A549 (cell line): ENCODE measurements around the gene KLHL30. TPM values are rescaled to one million over a fixed set of nuclear protein-coding genes. Genes with fewer than 3 reads are reported as not detected.

Experiments
- ATAC-seq, 2 experiments: fragments of 200-7000 bp in 1 of 2; fragments of >200 bp in 1 of 2; cut with Nextera tagmentation in 1 of 2; cut with Tn5 transposase in 1 of 2; 3 replicates each; pipeline versions ENCODE4 v1.8.0 to v1.9.1; 2018 to 2020; ENCODE audit warnings: mild to moderate bottlenecking in 1 of 2, moderate library complexity in 1 of 2
- CTCF ChIA-PET: fragments of 300-600 bp; sonication (Branson Sonifier 250); formaldehyde crosslinking; extraction: SDS; loops from one replicate; lab custom pipeline; 2021; ENCODE audit warnings: antibody characterized with exemption, inconsistent platforms; lab: Yijun Ruan, JAX
- POLR2A ChIA-PET: fragments of 350-600 bp; formaldehyde crosslinking; extraction: SDS; loops from one replicate; lab custom pipeline; 2021; ENCODE audit warnings: antibody characterized with exemption, inconsistent platforms; lab: Yijun Ruan, JAX
- DNase-seq, 2 experiments: peaks; one replicate each; pipeline versions ENCODE4 v3.0.0 to v3.0.0-alpha.2; 2011 to 2016; ENCODE audit warnings: low read depth in 1 of 2, low spot score in 1 of 2
- FAIRE-seq: peaks from 2 replicates; lab custom pipeline; 2011; peaks lifted over from hg19 to GRCh38; lab: Jason Lieb, UNC
- H3K27ac ChIP-seq, 2 experiments: fragments of >200 bp; sonication (Bioruptor Twin); formaldehyde crosslinking; 3 replicates each; pipeline ENCODE4 v1.5.1; 2016 to 2017
- H3K4me1 ChIP-seq: fragments of >200 bp; sonication (Bioruptor Twin); formaldehyde crosslinking; 3 replicates; pipeline ENCODE4 v1.6.1; 2016
- H3K4me2 ChIP-seq: fragments of >200 bp; sonication (Bioruptor Twin); formaldehyde crosslinking; 3 replicates; pipeline ENCODE4 v1.6.1; 2016
- H3K4me3 ChIP-seq: fragments of >200 bp; sonication (Bioruptor Twin); formaldehyde crosslinking; 3 replicates; pipeline ENCODE4 v1.5.1; 2016
- H3K9me3 ChIP-seq: fragments of >200 bp; sonication (Bioruptor Twin); formaldehyde crosslinking; 3 replicates; pipeline ENCODE4 v1.6.1; 2016
- ATOH8 ChIP-seq: fragments of 250-450 bp; sonication (Bioruptor Pico); IDR thresholded peaks from 2 replicates; pipeline ENCODE4 v1.5.0; 2020; ENCODE audit warnings: low read depth, mild to moderate bottlenecking, moderate library complexity
- CEBPB ChIP-seq, 2 experiments: fragments of >200 bp in 1 of 2; sonication (Bioruptor Twin) in 1 of 2; formaldehyde crosslinking in 1 of 2; IDR thresholded peaks; 2 replicates each; pipeline ENCODE4 v1.6.1; 2012 to 2016
- CTCF ChIP-seq: fragments of >200 bp; sonication (Bioruptor Twin); formaldehyde crosslinking; IDR thresholded peaks from 3 replicates; pipeline ENCODE4 v1.5.1; 2016
- E2F6 ChIP-seq: IDR thresholded peaks from 2 replicates; pipeline ENCODE4 v1.6.1; 2012; ENCODE audit warnings: low read depth, borderline replicate concordance
- EHF ChIP-seq: fragments of 250-450 bp; sonication (Bioruptor Pico); IDR thresholded peaks from 2 replicates; pipeline ENCODE4 v1.5.0; 2020; ENCODE audit warnings: mild to moderate bottlenecking
- ELK1 ChIP-seq: fragments of 150-350 bp; IDR thresholded peaks from 2 replicates; pipeline ENCODE4 v1.6.1; 2014; ENCODE audit warnings: low read depth, mild to moderate bottlenecking, low read length
- FOSL2 ChIP-seq, 2 experiments: fragments of 450-650 bp in 1 of 2; fragments of >200 bp in 1 of 2; sonication (Bioruptor Twin) in 1 of 2; formaldehyde crosslinking; IDR thresholded peaks; 2 replicates each; pipeline versions ENCODE4 v1.5.0 to v1.6.1; 2016 to 2020; ENCODE audit warnings: mild to moderate bottlenecking in 1 of 2, moderate library complexity in 1 of 2
- HES2 ChIP-seq: fragments of >200 bp; sonication (Bioruptor Twin); formaldehyde crosslinking; IDR thresholded peaks from 2 replicates; pipeline ENCODE4 v1.6.1; 2016
- HOXB13 ChIP-seq: fragments of 250-450 bp; sonication (Bioruptor Pico); IDR thresholded peaks from 2 replicates; pipeline ENCODE4 v1.5.0; 2020; ENCODE audit warnings: low read depth, mild to moderate bottlenecking, moderate library complexity
- HOXB5 ChIP-seq: fragments of 250-450 bp; sonication (Bioruptor Pico); IDR thresholded peaks from 2 replicates; pipeline ENCODE4 v1.5.0; 2020; ENCODE audit warnings: mild to moderate bottlenecking, moderate library complexity
- JUNB ChIP-seq: fragments of >200 bp; sonication (Bioruptor Twin); formaldehyde crosslinking; IDR thresholded peaks from 2 replicates; pipeline ENCODE4 v1.6.1; 2016
- KDM5A ChIP-seq: fragments of 200-600 bp; sonication (generic); IDR thresholded peaks from 2 replicates; pipeline ENCODE4 v1.6.1; 2016; ENCODE audit warnings: antibody characterized with exemption, mild to moderate bottlenecking
- NFE2L2 ChIP-seq: fragments of 150-350 bp; conservative IDR thresholded peaks from 2 replicates; pipeline ENCODE4 v1.6.1; 2014; ENCODE audit warnings: low read length
- NR3C1 ChIP-seq: fragments of >200 bp; sonication (Bioruptor Twin); formaldehyde crosslinking; IDR thresholded peaks from 3 replicates; pipeline ENCODE4 v1.6.1; 2017
- POLR2A ChIP-seq: IDR thresholded peaks from 2 replicates; pipeline ENCODE4 v1.6.1; 2012; ENCODE audit warnings: mild to moderate bottlenecking, low read length
- RAD21 ChIP-seq, 2 experiments: fragments of >200 bp in 1 of 2; sonication (Bioruptor Twin) in 1 of 2; formaldehyde crosslinking in 1 of 2; IDR thresholded peaks in 1 of 2; conservative IDR thresholded peaks in 1 of 2; 2 replicates in 1 of 2; 3 replicates in 1 of 2; pipeline ENCODE4 v1.6.1; 2012 to 2018; ENCODE audit warnings: inconsistent platforms in 1 of 2
- RARB ChIP-seq: fragments of 250-450 bp; sonication (Bioruptor Pico); IDR thresholded peaks from 2 replicates; pipeline ENCODE4 v1.8.0; 2021; ENCODE audit warnings: mild to moderate bottlenecking, moderate library complexity
- RCOR1 ChIP-seq: fragments of 150-350 bp; IDR thresholded peaks from 2 replicates; pipeline ENCODE4 v1.6.1; 2014; ENCODE audit warnings: antibody characterized with exemption, low read length, low read depth
- RFX5 ChIP-seq: fragments of 450-650 bp; IDR thresholded peaks from 2 replicates; pipeline ENCODE4 v1.7.1; 2014; ENCODE audit warnings: antibody characterized with exemption, mild to moderate bottlenecking, moderate library complexity
- RNF2 ChIP-seq: fragments of 200-600 bp; sonication (generic); IDR thresholded peaks from 2 replicates; pipeline ENCODE4 v1.6.1; 2016; ENCODE audit warnings: low read depth, mild to moderate bottlenecking, antibody characterized with exemption, moderate library complexity, borderline replicate concordance
- TP53 ChIP-seq: fragments of 250-450 bp; sonication (Bioruptor Pico); IDR thresholded peaks from 2 replicates; pipeline ENCODE4 v1.5.0; 2021; ENCODE audit warnings: mild to moderate bottlenecking, moderate library complexity
- ZFP36 ChIP-seq: fragments of 450-650 bp; IDR thresholded peaks from 2 replicates; pipeline ENCODE4 v1.6.1; 2014; ENCODE audit warnings: borderline replicate concordance; ENCODE audit not compliant: partially characterized antibody
- ZNF302 ChIP-seq: fragments of 250-450 bp; sonication (Bioruptor Pico); IDR thresholded peaks from 2 replicates; pipeline ENCODE4 v1.9.0; 2021; ENCODE audit warnings: inconsistent platforms, mild to moderate bottlenecking, moderate library complexity
- WGBS: methylation state at CpG from one replicate; pipeline ENCODE4 v1.1.6; 2017; ENCODE audit errors: missing lambda C conversion rate; 5-methylcytosine and 5-hydroxymethylcytosine counted together
- polyA plus RNA-seq, 4 experiments: library from polyadenylated mRNA; depleted of rRNA in 3 of 4; stranded (reverse); fragments of >200 nt; fragmentation: RNase III in 1 of 4; extraction: RNeasy Plus Mini Kit Qiagen cat#74134 plus additional on column Dnase treatment in 1 of 4; gene quantifications; 2 replicates in 3 of 4; 3 replicates in 1 of 4; pipeline ENCODE4 v1.2.3, GENCODE V29; 2011 to 2017

KLHL30 gene
- polyA plus RNA-seq, 2 of the 4 experiments (the other 2 are of a cell fraction), result 0.04 TPM

- CTCF ChIA-PET, result no interaction called here
- Histone ChIP-seq H3K27ac (no peak overlapping the region), H3K9me3 (no peaks in the 10 kb centered on the region), H3K4me1 (no peaks in the 10 kb centered on the region), H3K4me3 (no peak overlapping the region), H3K4me2 (no peak overlapping the region)
- DNase-seq (no peak), FAIRE-seq (no peak), ATAC-seq (peak in 1 of 2 experiments; percentile 23; a peak in 3 of 6 replicates)
- POLR2A ChIA-PET, result no interaction called here
- WGBS, result 79% methylated on average over 11 of the region's 13 CpGs
- TF ChIP-seq NR3C1, result no peak
- no peak for TF ChIP-seq POLR2A
- TF ChIP-seq RFX5, result no peak
- no peak for TF ChIP-seq RCOR1
- TF ChIP-seq E2F6, result no peak
- no peak for TF ChIP-seq ATOH8
- TF ChIP-seq CEBPB (IDR thresholded peaks at IDR 0.05), result no peak
- no peak for TF ChIP-seq NFE2L2
- no peak for TF ChIP-seq RARB (CRISPR knock-in tag)
- no peak for TF ChIP-seq FOSL2 (IDR thresholded peaks at IDR 0.05)
- TF ChIP-seq FOSL2 (CRISPR knock-in tag; IDR thresholded peaks at IDR 0.05), result no peak
- no peak for TF ChIP-seq KDM5A
- TF ChIP-seq CTCF, result no peak
- TF ChIP-seq TP53 (CRISPR knock-in tag), result no peak
- no peak for TF ChIP-seq ELK1
- TF ChIP-seq HOXB5 (CRISPR knock-in tag), result no peak
- no peak for TF ChIP-seq RNF2
- TF ChIP-seq EHF (CRISPR knock-in tag), result no peak
- TF ChIP-seq JUNB, result no peak
- TF ChIP-seq ZFP36, result no peak
Observed at GRCh38 chr2:238106339-238106697, 32.1 kb upstream of the KLHL30 start.

GRCh38 chr2:238106698-238107524 is 31.6 kb upstream of the KLHL30 start:
- H3K4me2 ChIP-seq, result 0 out of 3 replicates have a peak overlapping the region, but pooled peaks have one; percentile 31
- ChIA-PET CTCF (interaction anchor here (1.5 kb wide), 1 partner anchor 13 kb away, joined by 3 read pairs; no protein-coding TSS in a partner anchor), POLR2A (no interaction called here)
- no peak overlapping the region for H3K4me3 ChIP-seq
- 71% methylated on average over 21 of the region's 28 CpGs for WGBS
- ATAC-seq (peak; percentile 27 to 51; a peak in 3 of 6 replicates), DNase-seq (no peak), FAIRE-seq (no peak)
- H3K4me1 ChIP-seq, result no peaks in the 10 kb centered on the region
- H3K9me3 ChIP-seq, result peaks cover 3% of the 10 kb centered on the region; the same call in 1 of the 3 replicates
- H3K27ac ChIP-seq, result no peak overlapping the region
- TF ChIP-seq ZNF302 (no peak), ZFP36 (no peak), RAD21 (conservative IDR thresholded peaks at IDR 0.05 in 1 of 2, IDR thresholded peaks at IDR 0.05 in 1 of 2) (peak in 1 of 2 experiments; percentile 38; a peak in 2 of 5 replicates), CTCF (peak; percentile 26; the same call in 2 of the 3 replicates), HOXB13 (CRISPR knock-in tag) (no peak), HES2 (no peak)
- TF ChIP-seq, all 56 proteins: peak for 2
